Stomach (tissue), 9 donors: ENCODE measurements around the gene RAVER2. TPM values are rescaled to one million over a fixed set of nuclear protein-coding genes. Genes with fewer than 3 reads are reported as not detected.

Experiments
- DNase-seq, 2 donors: peaks; one replicate each; pipeline versions ENCODE4 v3.0.0 to v3.0.0-alpha.2; 2013 to 2019
- H3K27ac ChIP-seq, 5 donors: fragments of 200-600 bp in 4 of 5; sonication (generic) in 4 of 5; one replicate each; pipeline ENCODE4 v1.5.1; 2013 to 2019; ENCODE audit warnings: mild to moderate bottlenecking in 1 of 5, moderate library complexity in 1 of 5
- H3K27me3 ChIP-seq, 3 donors: fragments of 200-600 bp; sonication (generic); one replicate each; pipeline ENCODE4 v1.5.1; 2017 to 2019; ENCODE audit warnings: mixed run types in 1 of 3
- H3K36me3 ChIP-seq, 4 donors: fragments of 200-600 bp; sonication (generic); 1 replicate in 3 of 4; 2 replicates in 1 of 4; pipeline ENCODE4 v1.5.1; 2016 to 2019
- H3K4me1 ChIP-seq, 4 donors: fragments of 200-600 bp; sonication (generic); one replicate each; pipeline ENCODE4 v1.5.1; 2016 to 2019
- H3K4me3 ChIP-seq, 4 donors: fragments of 200-600 bp; sonication (generic) in 3 of 4; one replicate each; pipeline ENCODE4 v1.5.1; 2016 to 2019; ENCODE audit warnings: mild to moderate bottlenecking in 1 of 4
- H3K9me3 ChIP-seq, 4 donors: fragments of 200-600 bp; sonication (generic); one replicate each; pipeline ENCODE4 v1.5.1; 2016 to 2019
- CTCF ChIP-seq, 7 experiments: fragments of 450-650 bp in 4 of 7; fragments of 200-600 bp in 3 of 7; sonication (generic) in 3 of 7; IDR thresholded peaks; one replicate each; pipeline ENCODE4 v1.5.1; 2016 to 2019; ENCODE audit warnings: antibody characterized with exemption in 7 of 7, control low read depth in 2 of 7, mild to moderate bottlenecking in 1 of 7
- EP300 ChIP-seq: sonication (generic); formaldehyde crosslinking; IDR thresholded peaks from one replicate; pipeline ENCODE4 v1.6.1; 2017; ENCODE audit warnings: antibody characterized with exemption
- POLR2A ChIP-seq, 4 donors: fragments of 450-650 bp; IDR thresholded peaks; one replicate each; pipeline ENCODE4 v1.6.1; 2016; ENCODE audit warnings: antibody characterized with exemption in 4 of 4, control low read depth in 2 of 4, mild to moderate bottlenecking in 1 of 4, moderate library complexity in 1 of 4
- POLR2AphosphoS5 ChIP-seq, 3 donors: sonication (generic); formaldehyde crosslinking; IDR thresholded peaks; one replicate each; pipeline ENCODE4 v1.6.1; 2016; ENCODE audit warnings: antibody characterized with exemption in 3 of 3
- whole genome bisulfite sequencing, 5 donors: extraction: QIAGEN DNeasy Blood & Tissue Kit in 3 of 5; methylation state at CpG; one replicate each; pipeline versions ENCODE4 v1.1.5 to v1.1.7; 2013 to 2018; 5-methylcytosine and 5-hydroxymethylcytosine counted together
- intact Hi-C: fragments of 100-400 bp; cut with DNase I; formaldehyde crosslinking; loops from one replicate; pipeline ENCODE4 v1.15.1; 2023; ENCODE audit warnings: low total_unique reads
- polyA plus RNA-seq, 3 donors: library from polyadenylated mRNA; stranded (reverse); fragments of 200-250 nt; gene quantifications; one replicate each; pipeline ENCODE4 v1.2.3, GENCODE V29; 2013
- total RNA-seq, 5 donors: library from RNA; depleted of rRNA; stranded (reverse); fragments of >200 nt; gene quantifications; one replicate each; pipeline versions ENCODE4 v1.1.0 to v1.2.3, GENCODE V29; 2014 to 2016
- donor health status: healthy with polysubstance abuse.
- donor health status: Bipolar disorder and iron deficiency.
- donor health status: healthy.

RAVER2 gene
- total and polyA plus RNA-seq, 8 donors: 4.7 to 27.5 (median 13.9) TPM

- Histone ChIP-seq H3K27me3 (no peaks in the 10 kb centered on the region), H3K4me3 (no peak overlapping the region), H3K4me1 (no peaks in the 10 kb centered on the region), H3K9me3 (no peaks in the 10 kb centered on the region), H3K27ac (no peak overlapping the region), H3K36me3 (peaks cover 68 to 100% (median 99%) of the 10 kb centered on the region in 4 donors)
- 90 to 97% (median 93%) methylated on average over 4 of the region's 4 CpGs for WGBS, 5 donors
- DNase-seq: no peak
- intact Hi-C loops: no loop called here
- TF ChIP-seq CTCF (IDR thresholded peaks at IDR 0.05) (no peak), POLR2A (IDR thresholded peaks at IDR 0.05) (no peak), POLR2AphosphoS5 (IDR thresholded peaks at IDR 0.05) (no peak), EP300 (no peak)
Observed at GRCh38 chr1:64848803-64849202, 103.9 kb downstream of the RAVER2 start.

- Histone ChIP-seq H3K27ac (no peak overlapping the region), H3K4me1 (no peaks in the 10 kb centered on the region), H3K36me3 (peaks cover 72 to 100% (median 99%) of the 10 kb centered on the region in 4 donors), H3K4me3 (no peak overlapping the region), H3K9me3 (no peaks in the 10 kb centered on the region), H3K27me3 (no peaks in the 10 kb centered on the region)
- TF ChIP-seq POLR2AphosphoS5 (IDR thresholded peaks at IDR 0.05) (no peak), EP300 (no peak), CTCF (IDR thresholded peaks at IDR 0.05) (no peak), POLR2A (IDR thresholded peaks at IDR 0.05) (no peak)
- no peak for DNase-seq
- 92 to 96% (median 95%) methylated on average over 4 to 11 of the region's 11 CpGs for WGBS, 5 donors
- intact Hi-C loops: no loop called here
Observed at GRCh38 chr1:64849942-64850341, 105.1 kb downstream of the RAVER2 start.

- Histone ChIP-seq H3K4me1 (no peaks in the 10 kb centered on the region), H3K27ac (no peak overlapping the region), H3K9me3 (no peaks in the 10 kb centered on the region), H3K27me3 (no peaks in the 10 kb centered on the region), H3K36me3 (peaks cover 72 to 100% (median 99%) of the 10 kb centered on the region in 4 donors), H3K4me3 (no peak overlapping the region)
- TF ChIP-seq POLR2A (IDR thresholded peaks at IDR 0.05) (no peak), EP300 (no peak), CTCF (IDR thresholded peaks at IDR 0.05) (no peak), POLR2AphosphoS5 (IDR thresholded peaks at IDR 0.05) (no peak)
- DNase-seq: no peak
- 83 to 97% (median 89%) methylated on average over 10 of the region's 10 CpGs for WGBS, 5 donors
- intact Hi-C loops: no loop called here
Observed at GRCh38 chr1:64850846-64851245, 106.0 kb downstream of the RAVER2 start.

GRCh38 chr1:64851664-64852063, 106.8 kb downstream of the RAVER2 start:
- Histone ChIP-seq H3K4me1 (peaks cover 0 to 3% (median 0%) of the 10 kb centered on the region in 4 donors), H3K4me3 (no peak overlapping the region), H3K36me3 (peaks cover 70 to 100% (median 99%) of the 10 kb centered on the region in 4 donors), H3K27me3 (no peaks in the 10 kb centered on the region), H3K9me3 (no peaks in the 10 kb centered on the region), H3K27ac (no peak overlapping the region)
- intact Hi-C loops: no loop called here
- WGBS, 5 donors: 79 to 93% (median 88%) methylated on average over 7 of the region's 7 CpGs
- TF ChIP-seq EP300 (no peak), CTCF (IDR thresholded peaks at IDR 0.05) (no peak), POLR2AphosphoS5 (IDR thresholded peaks at IDR 0.05) (no peak), POLR2A (IDR thresholded peaks at IDR 0.05) (no peak)
- DNase-seq: no peak
